K562 (cell line): Measurements from ENCODE around the gene SUSD3.

Experiments used
- CREB1 ChIP-seq, 2 experiments: sonication (generic) in 1 of 2; formaldehyde crosslinking in 1 of 2; IDR thresholded peaks; 2 replicates each; pipeline versions ENCODE4 v1.6.1 to v1.8.0; 2012 to 2022; ENCODE audit warnings: inconsistent platforms in 1 of 2, mild to moderate bottlenecking in 1 of 2, missing genetic modification reagents in 1 of 2, moderate library complexity in 1 of 2
- HBP1 ChIP-seq: fragments of 450-650 bp; formaldehyde crosslinking; IDR thresholded peaks from 2 replicates; pipeline ENCODE4 v1.4.0; 2022; ENCODE audit warnings: missing genetic modification characterization
- MTA3 ChIP-seq: fragments of 450-650 bp; formaldehyde crosslinking; IDR thresholded peaks from 2 replicates; pipeline ENCODE4 v1.6.1; 2017; ENCODE audit warnings: mild to moderate bottlenecking, borderline replicate concordance
- POLR2AphosphoS5 ChIP-seq: IDR thresholded peaks from 2 replicates; pipeline ENCODE4 v1.6.1; 2011; ENCODE audit warnings: mild to moderate bottlenecking, low read depth, low read length, moderate library complexity; ENCODE audit not compliant: control insufficient read depth, insufficient read depth
- RCOR1 ChIP-seq, 2 experiments: IDR thresholded peaks; 2 replicates each; pipeline ENCODE4 v1.6.1; 2012; ENCODE audit warnings: low read depth in 2 of 2, low read length in 2 of 2, borderline replicate concordance in 1 of 2, improper control_type of control experiment in 1 of 2
- RNF2 ChIP-seq: sonication (generic); IDR thresholded peaks from 2 replicates; pipeline ENCODE4 v1.6.1; 2016
- SAFB2 ChIP-seq: fragments of 200-400 bp; formaldehyde crosslinking; IDR thresholded peaks from 2 replicates; pipeline ENCODE4 v1.6.1; 2018; ENCODE audit warnings: borderline replicate concordance, low read length, low read depth, moderate library complexity; ENCODE audit not compliant: severe bottlenecking
- SIN3B ChIP-seq: fragments of 450-650 bp; IDR thresholded peaks from 2 replicates; pipeline ENCODE4 v1.6.1; 2017; ENCODE audit warnings: low read depth, mild to moderate bottlenecking, moderate library complexity
- USF1 ChIP-seq: sonication (generic); formaldehyde crosslinking; IDR thresholded peaks from 2 replicates; pipeline ENCODE4 v1.9.0; 2022; ENCODE audit warnings: mild to moderate bottlenecking, missing genetic modification reagents
- ZNF347 ChIP-seq: fragments of 450-650 bp; formaldehyde crosslinking; IDR thresholded peaks from 2 replicates; pipeline ENCODE4 v1.4.0; 2020; ENCODE audit warnings: low read depth, mild to moderate bottlenecking, moderate library complexity
- TF ChIP-seq, protein P1 (sequence below), 3 experiments: IDR thresholded peaks in 2 of 3; conservative IDR thresholded peaks in 1 of 3; 2 replicates each; pipeline ENCODE4 v1.5.1; 2011 to 2012; ENCODE audit warnings: low read length in 3 of 3, mild to moderate bottlenecking in 3 of 3, control low read depth in 2 of 3, improper control_type of control experiment in 1 of 3, inconsistent platforms in 1 of 3, low read depth in 1 of 3, mixed read lengths in 1 of 3, moderate library complexity in 1 of 3; ENCODE audit not compliant: insufficient read depth in 2 of 3
- TF ChIP-seq, protein P2 (sequence below): fragments of 250-450 bp; sonication (Bioruptor Pico); IDR thresholded peaks from 2 replicates; pipeline ENCODE4 v1.5.1; 2021; ENCODE audit warnings: mild to moderate bottlenecking

DNA sequence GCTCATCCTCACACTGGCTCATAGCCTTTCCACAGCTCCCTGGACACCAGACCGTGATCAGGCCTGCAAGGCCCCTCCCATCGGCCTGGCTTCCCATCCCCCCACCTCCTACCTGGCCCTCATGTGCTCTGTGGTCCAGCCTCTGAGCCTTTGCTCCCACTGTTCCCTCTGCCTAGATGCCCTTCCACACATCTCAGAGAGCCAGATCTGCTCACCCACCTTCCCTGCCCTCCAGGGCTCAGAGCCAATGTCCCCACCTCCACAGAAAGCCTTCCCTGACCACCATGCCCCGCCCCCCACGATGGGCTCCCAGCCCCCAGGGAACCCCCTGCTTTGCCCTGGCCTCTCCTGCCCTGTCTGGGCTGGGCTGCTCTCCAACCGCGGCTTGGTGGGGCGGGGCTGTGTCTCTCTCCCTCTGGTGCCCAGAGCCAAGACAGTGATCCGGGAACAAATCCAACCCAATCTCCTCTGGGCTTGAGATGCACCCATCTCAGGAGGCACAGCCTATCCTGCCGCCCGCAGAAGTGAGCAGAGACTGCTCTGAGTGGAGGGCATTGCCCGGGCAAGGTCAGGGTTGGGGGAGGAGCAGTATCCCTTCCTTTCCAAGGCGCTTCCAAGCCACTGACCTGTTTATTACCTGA is 73.9 kb downstream of the SUSD3 start:
- TF ChIP-seq POLR2AphosphoS5 (no peak), RNF2 (no peak), SIN3B (no peak), HBP1 (CRISPR knock-in tag) (no peak), ZNF347 (CRISPR knock-in tag) (no peak), CREB1 (IDR thresholded peaks at IDR 0.05) (no peak), CREB1 (CRISPR knock-in tag; IDR thresholded peaks at IDR 0.05) (no peak), SAFB2 (no peak), RCOR1 (IDR thresholded peaks at IDR 0.05; ENCODE audit: borderline replicate concordance in 1 of 2, low read depth in 2 of 2, low read length in 2 of 2) (no peak), MTA3 (no peak), USF1 (CRISPR knock-in tag) (no peak)
- TF ChIP-seq, protein P1, sequence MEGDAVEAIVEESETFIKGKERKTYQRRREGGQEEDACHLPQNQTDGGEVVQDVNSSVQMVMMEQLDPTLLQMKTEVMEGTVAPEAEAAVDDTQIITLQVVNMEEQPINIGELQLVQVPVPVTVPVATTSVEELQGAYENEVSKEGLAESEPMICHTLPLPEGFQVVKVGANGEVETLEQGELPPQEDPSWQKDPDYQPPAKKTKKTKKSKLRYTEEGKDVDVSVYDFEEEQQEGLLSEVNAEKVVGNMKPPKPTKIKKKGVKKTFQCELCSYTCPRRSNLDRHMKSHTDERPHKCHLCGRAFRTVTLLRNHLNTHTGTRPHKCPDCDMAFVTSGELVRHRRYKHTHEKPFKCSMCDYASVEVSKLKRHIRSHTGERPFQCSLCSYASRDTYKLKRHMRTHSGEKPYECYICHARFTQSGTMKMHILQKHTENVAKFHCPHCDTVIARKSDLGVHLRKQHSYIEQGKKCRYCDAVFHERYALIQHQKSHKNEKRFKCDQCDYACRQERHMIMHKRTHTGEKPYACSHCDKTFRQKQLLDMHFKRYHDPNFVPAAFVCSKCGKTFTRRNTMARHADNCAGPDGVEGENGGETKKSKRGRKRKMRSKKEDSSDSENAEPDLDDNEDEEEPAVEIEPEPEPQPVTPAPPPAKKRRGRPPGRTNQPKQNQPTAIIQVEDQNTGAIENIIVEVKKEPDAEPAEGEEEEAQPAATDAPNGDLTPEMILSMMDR (IDR thresholded peaks at IDR 0.05 in 2 of 3, conservative IDR thresholded peaks at IDR 0.05 in 1 of 3; ENCODE audit: insufficient read depth in 2 of 3, low read depth in 1 of 3, low read length in 3 of 3), result no peak
- TF ChIP-seq, protein P2, sequence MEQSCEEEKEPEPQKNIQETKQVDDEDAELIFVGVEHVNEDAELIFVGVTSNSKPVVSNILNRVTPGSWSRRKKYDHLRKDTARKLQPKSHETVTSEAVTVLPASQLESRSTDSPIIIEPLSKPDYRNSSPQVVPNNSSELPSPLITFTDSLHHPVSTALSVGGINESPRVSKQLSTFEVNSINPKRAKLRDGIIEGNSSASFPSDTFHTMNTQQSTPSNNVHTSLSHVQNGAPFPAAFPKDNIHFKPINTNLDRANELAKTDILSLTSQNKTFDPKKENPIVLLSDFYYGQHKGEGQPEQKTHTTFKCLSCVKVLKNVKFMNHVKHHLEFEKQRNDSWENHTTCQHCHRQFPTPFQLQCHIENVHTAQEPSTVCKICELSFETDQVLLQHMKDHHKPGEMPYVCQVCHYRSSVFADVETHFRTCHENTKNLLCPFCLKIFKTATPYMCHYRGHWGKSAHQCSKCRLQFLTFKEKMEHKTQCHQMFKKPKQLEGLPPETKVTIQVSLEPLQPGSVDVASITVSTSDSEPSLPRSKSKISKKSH (CRISPR knock-in tag), result no peak
